IPS DF 4.7 (cell line): ENCODE measurements around the gene PIEZO1.
"Not testable (repeated sequence)": the region's sequence is repeated elsewhere in the genome, so short reads cannot be mapped to it uniquely, and the experiment has no call there.

Experiments
- DNase-seq: peaks from one replicate; pipeline ENCODE4 v3.0.0-alpha.2; 2013; ENCODE audit warnings: low spot score; ENCODE audit errors: extremely low read depth

PIEZO1 gene

DNA sequence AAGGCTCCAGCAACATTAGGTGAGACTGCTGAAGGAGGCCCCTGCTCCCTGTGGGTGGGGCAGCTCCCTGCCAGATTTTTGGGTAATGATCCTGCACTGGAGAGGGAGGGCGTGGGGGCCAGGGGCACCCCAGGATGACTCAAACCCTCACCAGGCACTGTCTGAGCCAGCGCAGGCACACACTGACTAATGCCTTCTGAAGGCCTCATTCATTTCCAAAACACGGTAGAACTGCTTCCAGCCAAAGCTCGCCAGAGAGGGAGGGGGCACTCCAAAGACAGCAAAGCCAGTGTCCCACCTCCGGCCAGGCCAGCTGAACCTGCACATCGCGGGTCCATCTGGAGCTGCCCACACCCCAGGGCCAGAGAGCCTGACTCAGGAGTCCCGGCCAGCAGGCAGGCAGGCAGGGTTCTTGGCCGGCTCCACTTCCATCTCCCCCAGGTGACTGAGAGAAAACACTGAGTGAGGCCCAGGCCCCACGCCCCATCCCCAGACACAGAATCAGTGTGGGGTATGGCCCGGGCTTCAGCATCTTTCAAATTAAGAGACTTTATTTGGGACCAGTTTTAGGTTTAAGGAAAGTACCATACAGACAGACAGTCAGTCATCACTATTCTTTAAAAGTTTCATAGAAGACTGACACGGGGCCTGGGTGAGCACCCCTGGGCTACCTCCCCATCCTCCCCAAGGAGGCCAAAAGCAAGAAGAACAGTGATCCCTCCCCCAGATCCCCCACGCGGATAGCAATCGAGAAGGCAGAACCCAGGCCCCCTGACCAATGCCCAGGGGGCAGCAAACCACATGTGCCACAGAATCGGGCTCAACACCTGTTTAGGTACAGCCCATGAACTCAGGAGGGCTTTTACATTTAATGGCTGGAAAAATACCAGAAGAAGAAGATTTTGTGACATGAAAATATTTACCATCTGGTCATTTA is 2.3 kb downstream of the PIEZO1 start:
- DNase-seq = no peak

DNA sequence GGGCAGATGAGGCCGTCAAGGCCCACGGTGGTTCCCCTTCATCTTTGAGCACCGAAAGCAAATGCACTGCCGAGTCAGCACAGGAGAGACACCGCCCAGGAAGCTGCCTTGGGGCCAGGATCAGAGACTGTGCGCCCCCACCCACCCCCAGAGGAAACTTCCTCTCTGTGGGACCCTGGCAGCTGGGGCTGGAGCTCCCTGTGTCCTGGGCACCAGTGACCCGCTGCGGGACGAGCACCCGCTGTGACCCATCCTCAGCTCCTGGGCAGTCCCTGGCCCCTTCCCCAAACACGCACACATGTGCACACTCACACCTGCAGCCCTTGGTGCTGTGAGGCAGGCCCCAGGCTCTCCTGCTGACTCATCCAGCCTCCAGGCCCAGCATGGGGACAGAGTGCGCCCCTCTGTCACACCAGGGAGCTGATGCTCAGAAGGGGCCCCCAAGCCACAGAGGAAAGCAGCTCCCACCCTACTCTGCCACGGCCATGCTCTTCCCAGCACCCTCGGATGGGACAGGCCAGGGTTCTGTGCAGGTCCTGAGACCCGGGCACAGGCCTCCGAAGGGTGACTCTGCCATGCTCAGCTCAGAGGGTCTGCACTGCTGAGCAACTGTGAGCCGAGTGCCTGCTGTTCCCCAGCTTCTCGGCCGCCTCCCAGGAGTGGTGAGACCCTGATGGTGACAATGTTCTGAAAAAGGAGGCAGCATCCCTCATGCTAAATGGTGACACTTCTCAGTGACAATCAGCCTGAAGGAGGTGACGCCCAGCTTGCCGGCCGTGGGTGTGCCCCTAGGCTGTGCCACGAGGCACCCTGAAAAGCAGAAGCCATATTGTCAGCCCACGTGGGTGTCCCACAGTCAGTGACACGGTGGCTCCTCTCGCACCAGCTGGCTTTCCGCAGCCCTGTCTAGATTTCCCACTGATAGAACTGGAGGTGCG is 3.6 kb downstream of the PIEZO1 start:
- DNase-seq = no peak

DNA sequence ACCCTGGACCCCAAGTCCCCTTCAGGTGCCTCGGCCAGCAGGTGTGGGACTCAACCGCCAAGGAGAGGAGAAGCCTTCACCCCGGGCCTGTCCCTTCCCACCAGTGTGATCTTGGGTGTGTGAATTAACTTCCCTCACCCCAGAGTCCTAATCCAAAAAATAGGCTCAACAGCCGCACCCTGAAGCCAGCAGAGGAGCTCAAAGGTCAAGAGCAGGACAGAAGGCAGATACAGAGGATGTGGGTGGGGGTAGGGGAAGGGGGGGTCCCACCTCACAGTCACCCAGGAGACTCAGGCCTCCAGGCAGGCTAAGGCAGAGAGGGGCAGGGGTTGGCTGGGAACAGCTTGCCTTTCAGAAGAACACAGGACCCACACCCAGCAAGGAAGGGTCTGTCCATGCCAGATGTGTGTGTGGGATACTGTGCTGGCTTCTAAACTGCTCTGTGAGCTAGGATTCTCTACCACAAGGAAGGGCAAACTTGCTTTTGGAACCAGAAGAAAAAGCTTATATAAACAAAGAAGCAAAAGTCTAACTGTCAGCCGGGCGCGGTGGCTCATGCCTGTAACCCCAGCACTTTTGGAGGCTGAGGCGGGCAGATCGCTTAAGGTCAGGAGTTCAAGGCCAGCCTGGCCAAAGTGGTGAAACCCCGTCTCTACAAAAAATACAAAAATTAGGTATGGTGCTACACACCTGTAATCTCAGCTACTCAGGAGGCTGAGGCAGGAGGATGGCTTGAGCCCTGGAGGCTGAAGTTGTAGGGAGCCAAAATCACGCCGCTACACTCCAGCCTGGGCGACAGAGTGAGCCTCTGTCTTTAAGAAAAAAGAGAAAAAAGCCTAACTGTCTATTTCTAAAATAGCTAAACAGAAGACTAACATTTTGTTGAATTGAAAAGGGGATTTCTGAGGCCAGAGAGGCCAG is 4.6 kb downstream of the PIEZO1 start:
- no peak for DNase-seq

DNA sequence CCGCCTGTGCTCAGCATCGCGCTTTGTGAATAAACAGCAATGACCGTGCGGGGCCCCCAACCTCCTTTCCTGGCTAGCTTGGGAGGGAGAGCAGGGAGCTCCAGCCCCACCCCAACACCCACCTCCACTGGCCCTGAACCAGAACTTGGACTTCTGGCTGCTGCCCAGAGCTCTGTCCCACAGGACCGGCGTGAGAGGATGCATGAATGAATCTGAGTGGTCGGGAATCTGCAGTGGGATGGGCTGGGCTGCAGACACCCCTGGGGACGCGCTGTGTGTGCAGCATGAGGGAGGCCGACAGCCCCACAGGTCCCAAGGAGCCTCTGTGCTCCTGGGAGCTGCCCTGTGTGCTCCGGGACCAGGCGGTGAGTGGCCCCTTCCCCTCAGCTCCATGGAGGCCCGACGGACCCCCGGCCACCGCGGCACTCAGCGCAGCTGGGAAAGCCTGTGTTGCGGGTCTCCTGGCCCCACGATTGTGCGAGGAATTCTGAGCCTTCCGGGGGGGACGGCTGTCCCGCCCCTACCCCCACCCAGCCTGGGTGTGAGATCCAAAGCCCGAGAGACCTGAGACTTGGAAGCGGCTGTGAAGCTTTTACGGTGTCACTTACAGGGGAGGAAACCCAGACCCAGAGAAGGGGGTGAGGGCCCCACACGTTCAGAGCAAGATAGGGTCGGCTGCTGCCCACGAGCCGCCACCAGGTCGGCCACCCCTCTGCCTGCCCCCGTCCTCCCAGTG is 5.4 kb downstream of the PIEZO1 start:
- DNase-seq = no peak

DNA sequence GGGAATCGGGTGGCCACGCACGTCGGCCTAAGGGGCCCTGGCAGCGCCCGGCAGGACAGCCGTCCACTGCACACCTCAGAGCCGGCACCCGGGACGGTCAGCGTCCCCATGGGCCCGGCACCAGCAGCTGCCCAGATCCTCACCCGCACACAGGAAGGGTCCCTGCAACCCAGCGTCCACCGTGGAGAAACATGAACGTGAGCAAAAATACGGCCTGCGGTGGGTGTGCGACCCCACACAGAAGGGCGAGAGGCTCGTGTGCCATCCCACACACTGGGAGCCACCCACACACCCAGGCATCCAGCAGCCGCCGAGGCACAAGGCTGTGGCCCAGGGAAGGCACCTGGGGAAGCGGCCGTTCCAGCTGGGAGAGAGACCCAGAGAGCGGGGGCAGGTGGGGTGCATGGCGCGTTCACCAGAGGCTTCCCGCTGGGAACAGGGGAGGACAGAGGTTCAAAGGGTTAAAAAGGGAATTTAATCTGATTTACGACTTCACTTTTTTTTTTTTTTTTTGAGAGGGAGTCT is 6.4 kb downstream of the PIEZO1 start:
- no peak for DNase-seq

DNA sequence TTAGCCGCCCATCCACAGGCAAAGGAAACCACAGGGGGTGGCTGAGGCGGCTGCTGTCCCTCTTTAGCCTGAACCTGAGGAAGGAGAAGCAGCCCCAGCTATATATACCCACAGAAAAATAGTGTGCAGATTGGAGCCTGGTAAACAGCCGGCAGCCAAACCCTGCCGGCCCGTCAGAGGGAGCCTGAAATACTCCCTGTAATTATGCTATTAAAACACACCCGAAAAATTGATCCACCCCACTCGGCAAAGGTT is 6.8 kb downstream of the PIEZO1 start:
- DNase-seq = no peak

DNA sequence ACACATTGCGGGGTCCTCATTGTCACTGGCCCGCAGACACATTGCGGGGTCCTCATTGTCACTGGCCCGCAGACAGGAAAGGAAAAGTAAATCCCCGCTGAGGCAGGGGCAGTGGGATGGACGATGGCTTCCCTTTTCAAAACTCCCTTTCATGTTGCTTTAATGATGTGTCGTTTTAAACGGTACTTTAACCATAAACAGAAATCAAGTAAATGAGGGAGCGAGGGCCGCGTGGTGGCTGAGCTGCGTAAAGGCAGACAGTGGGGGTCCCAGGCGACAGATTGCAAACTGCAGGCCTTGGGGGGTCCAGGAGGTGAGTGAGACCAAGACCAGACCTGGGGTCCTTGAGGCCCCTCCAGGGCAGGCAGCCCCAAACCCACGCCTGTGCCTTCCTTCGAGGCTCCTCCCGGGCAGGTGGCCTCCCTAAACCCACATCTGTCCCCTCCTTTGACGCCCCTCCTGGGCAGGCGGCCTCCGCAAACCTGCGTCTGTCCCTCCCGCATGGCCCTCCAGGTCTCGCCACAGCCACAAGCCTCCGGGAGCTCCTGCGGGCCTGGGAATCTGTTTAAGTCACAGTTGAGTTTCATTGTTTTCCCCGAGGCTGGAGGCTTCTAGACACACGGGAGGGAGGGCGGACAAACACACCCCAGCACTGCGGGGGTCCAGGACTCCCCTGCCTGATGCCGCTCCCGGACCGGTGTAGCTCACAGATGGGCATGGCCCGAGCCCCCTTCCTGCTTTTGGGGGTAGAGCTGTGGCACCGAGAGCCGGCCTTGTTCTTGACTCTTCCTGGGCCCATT is 7.3 kb downstream of the PIEZO1 start:
- DNase-seq = no peak

DNA sequence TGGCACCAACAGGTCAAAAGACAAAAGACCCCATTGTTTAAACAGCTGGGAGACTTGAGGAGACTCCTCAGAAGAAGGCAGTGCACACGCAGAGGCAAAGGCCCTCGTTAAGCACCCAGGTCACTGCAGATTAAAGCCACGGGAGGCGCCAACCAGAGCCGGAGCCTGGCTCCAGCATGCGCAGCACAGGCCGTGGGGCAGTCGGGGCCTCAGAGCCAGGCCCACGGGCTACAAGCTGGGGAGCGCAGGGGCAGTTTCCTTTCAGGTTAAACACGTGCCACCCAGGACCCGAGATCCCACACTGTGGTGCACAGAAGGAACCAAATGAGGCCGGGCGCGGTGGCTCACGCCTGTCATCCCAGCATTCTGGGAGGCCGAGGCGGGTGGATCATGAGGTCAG is 9.2 kb downstream of the PIEZO1 start:
- DNase-seq = no peak

DNA sequence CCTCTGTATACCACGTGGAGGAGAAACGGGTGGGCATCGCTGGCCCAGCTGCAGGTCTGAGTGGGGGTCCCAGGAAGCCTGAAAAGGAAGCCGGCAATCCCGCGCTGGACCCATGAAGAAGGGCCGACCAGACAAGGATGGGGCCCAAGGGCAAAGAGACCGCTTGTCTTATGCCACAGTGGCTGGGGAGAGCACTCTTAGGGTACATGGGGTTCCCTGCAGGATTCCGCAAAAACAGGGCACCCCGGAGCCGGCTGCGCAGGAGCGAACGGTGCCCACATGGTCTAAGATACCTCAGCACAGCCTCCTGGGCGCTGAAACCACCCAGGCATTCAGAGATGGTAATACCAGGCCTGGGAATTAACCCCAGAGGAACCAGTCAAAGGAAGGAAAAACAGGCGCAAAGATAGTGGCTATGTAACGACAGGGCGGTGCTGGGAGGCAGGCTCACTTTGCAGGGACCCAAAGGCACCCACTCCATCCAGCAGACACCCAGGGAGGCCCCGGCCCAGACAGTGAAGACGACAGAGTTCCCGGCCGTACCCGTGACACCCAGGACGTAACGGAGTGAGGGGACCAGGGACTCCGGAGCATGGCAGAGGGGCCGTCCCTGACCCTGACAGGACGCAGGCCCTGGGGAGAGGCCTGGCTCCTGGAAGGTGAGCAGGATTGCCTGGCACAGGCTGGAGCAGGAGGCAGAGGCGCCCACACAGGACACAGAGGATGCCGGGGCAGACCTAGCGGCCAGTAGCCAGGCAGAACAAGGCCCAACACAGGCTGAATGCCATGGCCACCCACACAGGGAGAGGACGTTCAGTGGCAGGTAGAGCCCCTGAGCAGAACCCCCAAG is 10.3 kb downstream of the PIEZO1 start:
- DNase-seq = no peak

DNA sequence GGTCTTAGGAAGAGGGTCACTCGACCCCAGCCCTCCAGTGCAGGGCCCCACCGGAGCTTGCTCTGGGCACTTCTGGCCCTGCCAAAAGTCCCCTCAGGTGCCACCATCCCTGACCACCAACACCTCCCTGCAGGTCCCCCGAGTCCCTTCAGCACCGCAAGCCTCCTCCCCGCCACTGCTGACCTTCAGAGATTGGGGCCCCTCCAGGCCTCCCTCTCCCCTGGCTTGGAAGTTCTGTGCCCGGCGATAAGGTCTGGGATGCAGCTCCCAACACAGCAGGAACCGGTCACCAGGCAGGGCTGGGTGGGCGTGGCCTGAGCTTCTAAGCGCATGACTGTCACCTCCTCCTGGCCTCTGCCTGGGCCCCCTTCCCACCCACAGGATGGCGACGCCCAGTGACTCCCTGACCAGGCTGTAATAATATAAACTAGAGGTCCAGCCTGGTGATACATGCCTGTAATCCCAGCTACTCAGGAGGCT is 11.2 kb downstream of the PIEZO1 start:
- no peak for DNase-seq

DNA sequence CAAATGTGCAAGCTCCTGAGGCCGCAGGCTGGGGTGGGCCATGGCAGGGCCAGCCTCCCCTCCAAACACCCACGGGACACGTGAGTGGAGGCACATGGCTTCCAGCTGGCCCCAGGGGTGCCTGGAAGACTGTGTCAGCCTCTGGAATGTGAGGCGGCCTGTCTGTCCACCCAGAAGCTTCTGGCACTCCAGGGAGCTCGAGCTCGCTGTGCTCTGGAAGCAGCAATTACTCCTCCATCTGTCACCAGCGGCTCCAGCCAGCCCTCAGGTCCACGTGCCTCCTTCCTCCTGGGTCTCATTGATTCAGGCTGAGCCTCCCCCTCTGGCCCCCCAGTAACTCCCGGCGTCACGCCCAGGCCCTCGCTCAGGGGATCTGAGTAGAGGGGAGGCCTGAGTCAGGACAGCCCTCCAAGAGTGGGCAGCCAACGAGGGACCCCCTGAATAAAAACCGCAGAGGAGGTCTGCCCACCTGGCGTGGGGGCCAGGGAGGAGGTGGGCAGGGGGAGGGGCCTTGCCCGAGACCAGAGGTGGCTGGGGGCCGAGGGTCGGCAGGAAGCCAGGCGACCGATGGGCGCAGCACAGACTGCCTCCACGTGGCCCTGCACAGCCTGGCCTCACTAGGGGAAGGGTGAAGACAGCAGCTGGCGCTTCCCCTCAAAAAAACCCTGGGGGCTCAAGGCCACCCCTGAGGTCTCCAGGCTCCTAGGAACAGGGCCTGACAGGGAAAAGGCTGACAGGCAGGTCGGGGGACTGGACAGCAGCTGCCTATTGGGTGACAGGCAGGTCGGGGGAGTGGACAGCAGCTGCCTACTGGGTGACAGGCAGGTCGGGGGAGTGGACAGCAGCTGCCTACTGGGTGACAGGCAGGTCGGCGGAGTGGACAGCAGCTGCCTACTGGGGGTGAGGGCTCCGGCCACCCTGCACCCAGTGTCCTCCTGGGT is 11.9 kb downstream of the PIEZO1 start:
- DNase-seq = no peak

DNA sequence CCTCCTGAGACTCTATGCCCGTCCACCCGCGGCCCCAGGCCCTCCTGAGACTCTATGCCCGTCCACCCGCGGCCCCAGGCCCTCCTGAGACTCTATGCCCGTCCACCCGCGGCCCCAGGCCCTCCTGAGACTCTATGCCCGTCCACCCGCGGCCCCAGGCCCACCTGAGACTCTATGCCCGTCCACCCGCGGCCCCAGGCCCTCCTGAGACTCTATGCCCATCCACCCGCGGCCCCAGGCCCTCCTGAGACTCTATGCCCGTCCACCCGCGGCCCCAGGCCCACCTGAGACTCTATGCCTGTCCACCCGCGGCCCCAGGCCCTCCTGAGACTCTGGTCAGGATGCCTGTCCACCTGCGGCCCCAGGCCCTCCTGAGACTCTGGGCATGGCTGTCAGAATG is 13.2 kb downstream of the PIEZO1 start:
- DNase-seq = not testable (repeated sequence)

DNA sequence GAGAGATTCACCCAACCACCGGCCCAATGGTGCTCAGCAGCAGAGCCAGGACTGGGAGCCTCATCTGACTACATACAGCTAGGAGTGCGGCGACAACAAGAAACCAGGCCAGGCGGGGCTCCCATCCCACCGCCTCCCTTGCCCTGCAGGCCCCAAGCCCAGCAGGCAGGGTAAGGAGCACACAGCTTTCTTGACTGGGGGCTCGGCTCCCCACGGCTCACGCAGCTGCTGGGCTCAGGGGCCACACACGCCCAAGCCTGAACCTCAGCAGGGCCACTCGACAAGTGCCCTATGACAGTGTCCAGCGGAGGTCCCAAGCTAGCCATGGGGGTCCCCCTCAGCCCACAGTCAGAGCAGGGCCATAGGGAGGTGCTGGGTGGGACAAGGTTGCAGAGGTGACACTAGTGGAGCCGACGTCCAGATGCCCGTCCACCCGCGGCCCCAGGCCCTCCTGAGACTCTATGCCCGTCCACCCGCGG is 13.7 kb downstream of the PIEZO1 start:
- no peak for DNase-seq

DNA sequence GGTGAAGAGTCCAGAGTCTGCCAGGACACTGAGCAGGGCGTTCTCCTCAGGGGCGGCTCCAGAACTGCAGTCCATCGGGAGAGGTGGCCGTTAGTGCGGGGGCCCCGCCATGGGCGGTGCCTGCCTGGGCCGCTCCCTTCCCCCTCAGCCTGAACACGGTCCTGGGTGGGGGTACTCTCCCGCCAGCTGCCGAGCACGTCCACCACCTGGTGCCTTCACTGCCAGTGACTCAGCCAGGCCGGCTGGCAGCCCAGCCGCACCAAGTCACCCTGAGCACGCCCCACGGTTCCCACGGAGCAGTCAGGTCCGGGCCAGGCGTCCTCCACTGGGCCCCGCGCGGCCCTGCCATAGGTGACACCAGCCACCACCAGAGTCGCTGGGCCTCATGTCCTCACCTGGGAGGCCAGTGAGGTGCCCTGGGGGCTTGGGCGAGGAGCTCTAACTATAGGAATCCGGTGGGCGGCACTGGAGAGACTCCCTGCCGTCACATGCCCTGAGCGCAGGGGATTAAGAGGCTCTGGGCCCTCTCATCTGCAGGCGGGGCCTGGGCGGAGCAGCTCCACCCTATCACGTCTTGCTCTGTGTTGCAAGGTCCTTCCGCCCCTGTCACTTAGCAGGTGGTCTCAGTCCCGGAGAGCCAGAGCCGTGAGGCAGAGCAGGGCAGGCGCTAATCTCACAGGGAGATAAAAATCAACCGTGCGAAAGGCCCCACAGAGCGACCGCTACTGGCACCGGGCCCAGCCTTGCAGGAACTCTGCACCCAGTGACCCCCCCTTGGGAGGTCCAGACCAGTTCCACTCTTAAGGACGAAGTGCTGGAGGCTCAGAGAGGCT is 14.3 kb downstream of the PIEZO1 start:
- no peak for DNase-seq

DNA sequence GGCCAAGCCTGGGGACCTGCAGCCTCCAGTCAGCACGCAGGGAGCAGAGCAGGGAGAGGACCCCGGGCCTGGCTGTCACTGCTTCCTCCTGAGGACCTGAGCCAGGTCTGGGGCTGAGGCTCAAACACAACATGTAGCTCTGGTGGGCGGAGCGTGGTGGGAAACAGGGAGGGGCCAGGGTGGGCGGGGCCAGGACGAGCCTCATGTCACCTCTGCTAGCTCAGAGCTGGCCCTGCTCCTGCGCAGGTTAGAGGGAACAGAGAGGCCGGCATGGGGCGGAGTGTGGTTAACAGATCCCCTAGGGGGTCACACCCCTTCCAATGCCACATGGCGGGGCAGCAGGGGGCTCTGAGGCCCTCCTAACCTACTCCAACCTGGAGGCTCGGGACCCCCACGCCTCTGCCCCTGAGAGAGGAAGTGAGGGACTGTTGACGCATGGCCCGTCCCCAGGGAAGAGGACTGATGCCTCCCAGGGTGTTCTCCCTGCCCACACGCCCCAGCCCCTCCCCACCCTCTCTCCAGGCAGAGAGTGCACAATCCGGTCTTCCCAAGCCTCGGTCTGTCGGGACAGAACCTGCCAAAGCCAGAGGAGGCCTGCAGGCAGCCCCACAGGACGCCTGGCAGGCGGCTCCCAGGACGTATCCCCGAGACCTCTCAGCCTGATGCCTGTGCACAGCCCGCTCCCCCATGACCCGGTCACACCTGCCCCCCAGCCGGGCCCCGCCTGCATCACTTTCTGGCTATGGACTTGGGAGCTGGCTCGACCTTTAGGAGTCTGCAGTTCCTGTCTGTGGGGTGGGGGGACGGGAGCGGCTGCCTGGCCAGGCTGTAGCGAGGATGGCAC is 15.2 kb downstream of the PIEZO1 start:
- DNase-seq = no peak
